Activated CD4-positive, alpha-beta T cell treated with anti-CD3 and anti-CD28 coated beads for 48 hours (primary cell): Measurements from ENCODE around the gene AGPAT2.
A peak's percentile ranks its signal among the peaks of the same experiment; 100 is the strongest.
"Not testable (repeated sequence)": the region's sequence is repeated elsewhere in the genome, so short reads cannot be mapped to it uniquely, and the experiment has no call there.

Source experiments
- DNase-seq: peaks from one replicate; pipeline ENCODE4 v3.0.0-alpha.2; 2020

The AGPAT2 gene

DNA sequence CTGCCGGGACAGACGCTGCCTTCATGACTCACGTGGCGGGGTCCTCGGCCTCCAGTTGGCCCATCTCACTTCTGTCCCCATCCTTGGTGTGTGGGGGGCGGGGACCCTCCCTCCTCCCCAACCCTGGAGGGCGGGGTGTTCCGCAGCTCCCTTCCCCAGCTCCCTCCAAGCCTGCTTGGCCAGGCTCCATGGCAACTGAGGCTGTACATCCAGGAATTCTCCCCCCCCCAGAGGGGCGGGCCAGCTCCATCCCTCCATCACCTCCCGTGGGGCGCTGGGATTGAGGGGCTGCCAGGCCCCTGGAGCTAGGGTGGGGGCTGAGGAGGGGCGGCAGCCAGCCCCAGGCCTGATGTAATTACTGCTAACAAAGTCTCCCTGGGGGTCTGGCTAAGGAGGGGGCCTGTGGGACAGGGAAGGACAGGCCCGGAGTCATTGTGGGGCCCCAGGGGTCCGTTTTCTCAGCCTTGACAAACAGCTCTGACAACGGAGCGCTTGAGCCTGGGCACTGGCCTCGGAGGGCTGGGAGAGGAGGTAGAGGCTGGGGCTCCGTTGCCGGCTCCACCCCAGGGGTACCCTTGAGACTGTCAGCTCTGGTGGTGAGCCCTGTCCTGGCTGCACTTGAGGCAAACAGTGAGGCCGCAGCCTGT is 33.1 kb upstream of the AGPAT2 start:
- DNase-seq, result no peak

DNA sequence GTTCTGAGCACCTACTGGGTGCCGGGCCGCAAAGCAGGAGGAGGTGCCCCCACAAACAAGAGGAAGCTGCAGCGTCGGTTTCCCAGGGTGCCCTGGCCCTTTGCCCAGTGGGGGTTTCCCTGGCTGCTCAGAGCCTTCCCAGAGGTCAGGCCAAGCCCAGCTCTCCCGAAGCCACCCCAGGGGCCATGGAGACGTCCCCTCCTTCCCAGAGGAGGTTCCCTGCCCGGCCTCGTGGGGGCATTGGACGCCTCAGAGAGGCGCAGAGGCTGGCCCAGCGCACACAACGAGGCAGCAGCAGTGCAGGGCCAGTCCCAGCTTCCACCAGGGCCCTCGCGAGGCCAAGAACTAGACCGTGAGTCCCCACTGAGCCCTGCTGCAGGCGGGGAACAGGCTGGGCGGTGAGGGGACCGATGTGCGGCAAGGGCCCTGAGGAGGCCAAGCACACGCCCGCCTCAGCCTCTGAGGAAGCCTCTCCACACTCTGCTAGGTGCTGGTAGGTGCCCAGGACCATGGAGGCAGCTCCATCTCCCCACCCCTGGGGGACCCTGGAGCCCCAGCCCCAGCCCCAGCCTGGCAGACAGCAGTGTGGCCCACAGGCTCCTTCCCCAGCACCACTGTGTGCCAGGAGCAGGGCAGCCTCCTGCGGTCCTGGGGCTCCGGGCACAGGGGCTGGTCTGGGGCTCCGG is 32.1 kb upstream of the AGPAT2 start:
- DNase-seq, result no peak

DNA sequence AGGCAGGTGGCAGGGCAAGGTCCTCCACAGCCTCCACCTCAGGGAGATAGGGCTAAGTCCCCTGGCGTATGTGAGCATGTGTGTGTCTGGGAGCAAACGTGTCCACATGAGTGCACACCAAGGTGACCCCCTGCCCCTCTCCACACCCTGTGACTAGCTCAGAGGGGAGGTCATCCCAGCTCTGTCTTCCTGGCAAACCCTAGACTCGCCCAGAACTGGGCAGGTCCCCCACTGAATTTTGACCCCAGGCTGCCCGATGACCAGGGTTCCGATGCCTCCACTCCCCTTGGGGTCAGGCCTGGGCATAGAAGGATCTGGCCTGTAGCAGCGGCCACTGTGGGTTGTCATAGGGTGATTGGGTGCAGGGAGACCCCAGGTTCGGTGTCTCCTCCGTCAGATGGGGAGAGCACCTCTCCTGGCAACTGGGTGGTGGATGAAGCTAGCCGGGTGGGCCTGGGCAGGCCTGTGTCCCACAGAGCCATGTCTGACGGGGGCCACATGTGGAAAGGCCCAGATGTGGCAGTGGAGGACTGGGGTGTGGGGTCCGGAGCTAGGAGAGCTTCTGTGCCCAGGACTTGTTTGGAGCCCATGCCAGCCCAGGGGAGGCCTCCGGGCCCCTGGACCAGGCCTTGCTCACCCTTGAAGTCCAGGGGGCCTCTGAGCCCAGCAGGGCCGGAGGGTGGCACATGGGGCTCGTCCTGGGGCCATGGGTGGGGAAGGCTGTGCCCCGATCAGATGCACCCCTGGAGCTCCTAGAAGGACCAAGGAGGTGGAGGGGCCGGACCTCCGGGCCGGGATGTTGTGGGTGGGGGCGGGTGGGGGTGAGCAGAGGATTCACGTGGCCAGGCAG is 31.3 kb upstream of the AGPAT2 start:
- DNase-seq, result no peak

DNA sequence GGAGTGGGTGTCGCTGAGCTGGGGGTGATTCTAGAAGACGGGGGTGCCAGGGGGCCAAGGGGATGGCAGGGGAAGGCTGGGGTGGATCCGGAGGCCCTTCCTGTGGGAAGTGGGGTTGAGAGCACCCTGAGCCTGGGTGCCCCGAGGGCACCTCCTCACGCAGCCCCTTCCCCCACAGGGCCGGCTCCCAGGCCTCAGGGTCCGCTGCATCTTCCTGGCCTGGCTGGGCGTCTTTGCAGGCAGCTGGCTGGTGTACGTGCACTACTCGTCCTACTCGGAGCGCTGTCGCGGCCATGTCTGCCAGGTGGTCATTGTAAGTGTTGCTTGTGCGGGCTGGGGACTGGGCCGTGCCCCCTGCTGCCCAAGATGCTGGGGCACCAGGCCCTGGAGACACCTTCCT is 30.1 kb upstream of the AGPAT2 start:
- no peak for DNase-seq

DNA sequence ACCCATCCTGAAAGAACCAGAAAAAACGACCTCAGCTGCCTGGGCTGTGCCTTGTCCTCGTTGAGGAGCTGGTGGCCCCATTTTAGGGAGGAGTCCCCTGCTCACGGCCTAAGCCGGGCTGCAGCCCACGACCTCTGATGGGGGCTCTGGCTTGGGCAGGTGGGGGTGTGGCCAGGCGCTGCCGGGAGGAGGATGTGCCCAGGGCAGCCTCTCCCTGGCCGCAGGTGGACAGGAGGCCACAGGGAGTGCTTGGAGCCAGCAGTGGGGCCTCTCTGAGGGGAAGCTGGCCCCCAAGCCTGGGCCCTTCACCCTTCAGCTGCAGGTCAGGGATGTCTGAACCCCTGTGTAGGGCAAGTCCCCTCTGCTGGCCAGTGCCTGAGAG is 27.6 kb upstream of the AGPAT2 start:
- no peak for DNase-seq

DNA sequence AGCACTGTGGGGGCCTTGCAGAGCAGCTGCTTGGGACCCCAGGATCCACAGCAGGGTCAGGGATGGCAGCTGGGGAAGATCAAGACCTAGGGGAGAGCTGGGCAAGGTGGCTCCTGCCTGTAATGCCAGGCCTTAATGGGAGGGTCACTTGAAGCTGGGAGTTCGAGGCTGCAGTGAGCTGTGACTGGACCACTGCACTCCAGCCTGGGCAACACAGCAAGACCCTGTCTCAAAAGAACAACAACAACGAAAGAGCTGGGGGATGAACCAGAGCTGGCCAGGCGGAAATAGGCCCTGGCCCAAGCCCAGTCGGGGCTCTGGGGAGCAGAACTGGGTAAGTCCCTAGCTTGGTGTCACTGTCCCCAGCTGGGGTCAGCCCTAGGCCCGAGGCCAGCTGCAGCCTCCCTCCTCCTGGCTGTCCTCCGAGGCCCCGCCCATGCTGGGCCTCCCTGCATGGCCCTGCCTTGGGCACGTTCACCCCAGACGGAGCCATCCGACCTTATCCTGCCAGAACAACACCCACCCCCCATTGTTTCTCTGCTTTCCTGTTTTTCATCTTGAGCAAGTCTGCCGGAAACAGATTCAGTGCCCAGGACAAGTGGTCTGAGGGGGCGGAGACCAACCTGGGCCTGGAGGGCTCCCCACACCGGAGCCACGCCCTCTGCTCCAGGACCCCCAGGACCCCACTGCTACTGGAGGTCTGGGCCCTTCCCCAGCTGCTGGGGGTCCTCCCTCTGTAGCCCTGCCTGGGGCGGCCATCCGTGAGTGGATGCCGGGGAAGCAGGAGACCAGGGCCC is 27.0 kb upstream of the AGPAT2 start:
- DNase-seq, result no peak

DNA sequence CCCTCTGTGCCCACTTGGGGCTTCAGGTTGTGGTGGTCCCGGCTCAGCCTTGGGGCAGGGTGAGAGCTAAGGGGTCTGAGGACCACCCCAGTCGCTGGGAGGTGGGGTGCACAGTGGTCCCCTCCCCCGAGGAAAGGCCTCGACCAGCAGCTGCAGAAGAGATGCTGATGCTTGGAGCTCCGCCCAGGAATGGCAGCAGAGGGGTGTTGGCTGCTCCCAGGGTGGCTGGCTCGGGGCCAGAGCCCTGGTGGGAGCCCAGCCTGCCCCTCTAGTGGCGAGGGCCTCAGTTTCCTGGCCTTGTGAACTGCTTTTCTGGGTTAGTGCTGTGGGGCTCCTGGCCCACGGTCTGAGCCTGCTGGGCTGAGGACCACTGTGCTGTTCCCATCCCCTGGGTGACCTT is 26.3 kb upstream of the AGPAT2 start:
- no peak for DNase-seq

DNA sequence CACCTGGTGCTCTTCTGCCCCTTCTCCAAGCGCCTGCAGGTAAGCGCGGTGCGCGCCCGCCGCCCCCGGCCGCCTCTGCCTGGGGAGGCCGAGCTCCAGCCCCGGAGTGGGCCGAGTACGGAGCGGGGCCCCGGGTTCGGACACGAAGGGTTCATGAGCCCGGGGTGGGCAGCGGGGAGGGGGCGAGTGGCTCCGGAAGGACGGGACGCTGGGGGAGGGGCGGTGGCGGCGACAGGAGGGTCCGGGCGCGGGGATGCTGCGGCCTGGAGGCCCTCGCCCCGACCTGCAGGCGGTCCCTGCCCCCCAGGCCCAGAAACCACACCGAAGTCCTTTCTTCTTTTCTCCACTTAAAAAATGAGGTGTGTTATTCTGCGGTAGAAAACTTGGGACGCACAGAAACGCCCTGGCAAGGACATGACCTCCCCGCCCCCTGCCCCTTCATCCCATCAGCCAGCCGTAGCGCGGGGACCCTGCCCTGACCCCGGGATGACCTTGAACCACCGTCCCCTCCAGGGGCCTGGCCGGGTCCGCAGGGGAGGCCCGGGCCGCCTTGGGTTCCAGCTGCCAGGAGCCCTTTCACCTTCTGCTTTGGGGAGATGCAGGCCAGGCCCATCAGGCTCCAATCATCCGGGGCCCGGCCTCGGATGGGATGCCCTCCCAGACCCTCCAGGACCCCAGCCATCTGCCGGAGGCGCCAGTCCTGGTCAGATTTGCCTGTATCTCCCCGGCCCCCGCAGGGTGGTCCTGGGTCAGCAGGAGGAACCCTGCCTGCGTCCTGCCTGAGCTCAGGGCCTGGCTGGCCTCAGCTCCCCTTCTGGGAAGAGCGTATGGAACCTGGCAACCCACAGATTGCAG is 25.7 kb upstream of the AGPAT2 start:
- no peak for DNase-seq

DNA sequence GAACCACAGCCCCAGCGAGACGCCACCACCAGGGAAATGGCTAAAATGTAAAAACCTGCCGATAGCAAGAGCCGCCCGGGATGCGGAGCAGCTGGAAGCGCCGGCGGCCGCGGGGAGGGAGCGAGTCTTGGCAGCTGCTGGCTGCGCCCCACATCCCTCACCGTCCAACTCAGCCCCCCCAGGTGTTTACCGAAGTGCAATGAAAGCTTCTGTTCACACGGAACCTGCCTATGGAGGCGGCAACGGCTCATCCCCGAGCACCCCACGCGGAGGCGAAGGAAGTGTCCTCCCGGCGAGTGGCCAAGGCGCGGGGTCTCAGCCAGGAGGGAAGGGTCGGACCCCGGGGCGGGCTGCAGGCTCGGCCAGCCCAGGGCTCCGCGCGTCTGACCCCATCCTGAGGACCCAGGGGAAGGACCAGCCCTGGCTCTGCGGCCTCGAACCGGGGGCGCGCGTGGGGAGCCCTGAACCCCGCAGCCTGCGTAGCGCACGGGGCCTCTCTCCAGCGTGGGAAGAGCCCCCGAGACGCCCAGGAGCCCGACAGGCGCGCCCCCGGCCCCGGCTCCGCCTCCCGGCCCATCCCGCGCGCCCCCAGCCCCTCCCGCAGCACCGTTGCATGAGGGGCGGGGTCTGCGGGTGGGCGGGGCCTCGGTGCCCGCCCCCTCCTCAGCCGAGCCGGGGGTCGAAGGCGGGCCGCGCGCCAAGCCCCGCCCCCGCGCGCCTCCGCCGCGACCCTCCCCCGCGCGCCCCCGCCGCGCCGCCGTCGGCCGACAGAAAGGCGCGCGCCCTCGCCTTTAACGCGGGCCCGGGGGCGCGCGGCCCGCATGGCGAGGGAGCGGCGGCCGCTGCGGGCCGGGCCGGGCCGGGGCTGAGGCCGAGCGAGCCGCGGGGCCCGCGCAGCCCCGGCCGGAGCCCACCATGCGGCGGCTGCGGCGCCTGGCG is 24.8 kb upstream of the AGPAT2 start, which contains the start of gene DIPK1B:
TSS of gene DIPK1B (plus strand) at position 822 of the 939 bp plus-strand sequence. CDS start at position 916, 94 bp downstream.
- DNase-seq, result no peak

DNA sequence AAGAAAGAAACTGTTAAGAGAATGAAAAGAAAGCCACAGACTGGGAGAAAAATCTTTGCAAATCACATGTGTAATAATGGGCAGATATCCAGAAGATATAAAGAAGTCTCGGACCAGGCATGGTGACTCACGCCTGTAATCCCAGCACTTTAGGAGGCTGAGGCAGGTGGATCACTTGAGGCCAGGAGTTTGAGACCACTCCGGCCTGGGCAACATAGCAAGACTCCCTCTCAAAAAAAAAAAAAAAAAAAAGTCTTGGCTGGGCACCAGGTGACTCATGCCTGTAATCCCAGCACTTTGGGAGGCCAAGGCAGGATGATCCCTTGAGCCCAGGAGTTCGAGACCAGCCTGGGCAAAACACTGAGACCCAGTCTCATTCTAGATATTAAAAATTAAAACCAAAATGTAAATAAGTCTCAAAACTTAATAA is 24.0 kb upstream of the AGPAT2 start:
- not testable (repeated sequence) for DNase-seq

DNA sequence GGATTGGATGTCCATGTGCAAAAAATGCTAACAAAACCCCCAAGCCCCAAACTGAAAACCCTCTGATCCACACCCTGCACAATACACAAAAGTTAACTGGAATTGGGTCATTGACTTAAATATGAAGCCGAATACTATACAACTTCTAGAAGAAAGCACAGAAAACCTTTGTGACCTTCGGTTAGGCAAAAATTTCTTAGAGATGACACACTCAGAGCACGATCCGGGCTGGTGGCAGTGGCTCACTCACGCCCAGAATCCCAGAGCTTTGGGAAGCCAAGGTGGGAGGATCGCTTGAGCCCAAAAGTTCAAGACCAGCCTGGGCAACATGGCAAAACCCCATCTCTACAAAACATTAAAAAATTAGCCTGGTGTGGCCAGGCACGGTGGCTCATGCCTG is 23.3 kb upstream of the AGPAT2 start:
- DNase-seq, result no peak

DNA sequence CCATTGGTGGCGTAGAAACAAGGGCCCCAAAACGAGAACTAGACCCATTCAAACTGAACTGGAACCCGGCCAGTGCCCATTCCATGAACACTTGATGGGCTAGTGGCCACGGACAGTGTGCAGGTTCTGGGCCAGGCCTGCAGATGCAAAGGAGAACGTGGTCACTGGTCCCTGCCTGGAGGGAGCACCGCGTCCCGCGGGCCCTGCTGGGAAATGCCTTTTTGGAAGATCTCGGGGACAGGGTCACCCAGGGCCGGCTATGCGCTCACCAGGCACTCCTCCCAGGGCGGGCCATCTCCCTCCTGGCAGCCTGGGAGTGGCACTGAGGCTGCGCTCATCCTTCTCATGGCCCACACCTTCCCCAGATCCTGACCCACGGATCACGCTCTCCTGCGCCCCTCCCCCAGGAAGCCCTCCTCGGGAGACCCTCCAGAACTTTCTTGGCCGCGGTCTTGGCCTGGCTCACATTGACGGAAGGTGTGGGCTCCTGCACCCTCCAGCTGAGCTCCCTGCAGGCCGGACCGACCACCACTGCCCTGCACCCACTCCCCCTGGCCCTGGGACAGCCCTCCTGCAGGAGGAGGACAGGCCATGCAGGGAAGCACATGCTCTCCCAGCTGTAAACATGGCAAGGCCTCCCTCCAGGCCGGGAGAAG is 22.3 kb upstream of the AGPAT2 start:
- DNase-seq, result no peak

DNA sequence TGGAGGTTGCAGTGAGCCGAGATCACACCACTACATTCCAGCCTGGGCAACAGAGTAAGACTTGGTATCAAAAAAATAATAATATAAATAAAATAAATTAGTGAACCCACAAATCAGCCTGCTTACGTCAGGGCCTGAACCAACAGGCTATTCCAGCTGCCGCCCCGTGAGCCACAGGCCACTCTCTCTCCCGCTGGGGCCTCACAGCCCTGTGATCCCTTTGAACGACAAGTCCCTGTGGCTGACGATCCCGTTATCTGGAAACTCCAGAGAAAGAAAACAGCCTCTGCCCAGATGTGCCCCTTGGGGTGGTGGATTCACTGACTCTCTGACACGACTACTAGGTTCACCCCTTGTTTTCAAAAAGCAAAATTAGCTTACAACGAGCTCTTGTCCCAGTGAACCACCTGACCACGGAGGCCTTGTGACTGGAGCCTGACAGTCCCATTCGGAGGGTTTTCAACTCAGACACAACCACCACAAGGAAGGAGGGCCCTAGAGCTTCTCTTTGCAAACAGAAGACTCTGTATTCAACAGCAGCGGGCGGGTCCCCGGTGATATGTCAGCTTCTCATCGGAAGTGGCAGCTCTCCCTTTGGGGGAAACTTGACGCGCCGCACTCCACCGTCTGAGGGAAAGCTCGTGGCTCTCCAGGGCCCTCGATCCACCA is 20.7 kb upstream of the AGPAT2 start:
- DNase-seq, result no peak

DNA sequence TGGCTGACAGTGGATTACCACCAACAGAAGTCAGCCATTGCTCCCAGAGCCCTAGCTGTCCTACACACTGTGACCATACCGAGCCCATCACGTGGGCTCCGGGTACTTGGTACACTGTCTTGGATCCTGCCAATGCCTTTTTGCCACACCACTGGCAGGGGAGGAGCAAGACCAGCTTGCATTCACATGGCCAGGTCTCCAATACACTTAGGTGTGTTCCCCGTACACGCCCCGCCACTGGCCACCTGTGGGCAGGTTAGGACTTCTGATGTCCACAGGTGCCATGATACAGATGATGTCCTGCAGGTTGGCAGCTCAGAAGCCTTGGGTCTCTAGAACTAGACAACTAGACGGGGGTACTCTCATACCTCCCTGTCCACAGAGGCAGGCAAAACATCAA is 19.8 kb upstream of the AGPAT2 start:
- DNase-seq, result no peak

DNA sequence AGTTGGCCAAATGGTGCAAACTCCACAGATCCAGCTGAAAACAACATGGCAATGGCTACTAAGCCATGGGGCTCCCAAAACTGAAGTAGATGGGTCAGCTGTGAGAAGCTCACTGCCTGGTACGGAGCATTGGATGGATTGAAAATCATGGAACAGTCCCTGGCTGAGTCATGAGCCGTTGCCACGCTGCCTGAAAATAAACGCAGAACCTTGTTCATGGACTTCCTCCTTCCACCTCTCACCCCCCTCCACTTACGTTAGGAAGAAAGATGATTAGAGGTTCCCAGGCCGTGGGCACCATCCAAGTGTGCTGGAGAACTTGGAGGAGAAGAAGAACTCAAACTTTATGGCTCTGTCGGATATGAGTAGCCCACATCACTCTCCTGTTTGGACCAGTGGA is 18.3 kb upstream of the AGPAT2 start:
- no peak for DNase-seq

DNA sequence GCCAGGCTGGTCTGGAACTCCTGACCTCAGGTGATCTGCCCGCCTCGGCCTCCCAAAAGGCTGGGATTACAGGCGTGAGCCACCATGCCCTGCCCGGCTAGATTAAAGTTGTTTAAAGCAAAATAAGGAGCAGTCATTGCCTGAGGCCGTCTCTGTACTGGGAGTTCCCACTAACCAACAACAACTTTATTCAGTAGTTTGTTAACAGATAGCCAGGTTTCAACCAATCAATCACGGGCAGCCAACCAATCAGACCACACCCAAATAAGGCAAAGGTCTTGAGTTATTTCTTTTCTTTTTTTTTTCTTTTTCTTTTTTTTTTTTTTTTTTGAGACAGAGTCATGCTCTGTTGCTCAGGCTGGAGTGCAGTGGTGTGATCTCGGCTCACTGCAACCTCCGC is 17.5 kb upstream of the AGPAT2 start:
- not testable (repeated sequence) for DNase-seq

DNA sequence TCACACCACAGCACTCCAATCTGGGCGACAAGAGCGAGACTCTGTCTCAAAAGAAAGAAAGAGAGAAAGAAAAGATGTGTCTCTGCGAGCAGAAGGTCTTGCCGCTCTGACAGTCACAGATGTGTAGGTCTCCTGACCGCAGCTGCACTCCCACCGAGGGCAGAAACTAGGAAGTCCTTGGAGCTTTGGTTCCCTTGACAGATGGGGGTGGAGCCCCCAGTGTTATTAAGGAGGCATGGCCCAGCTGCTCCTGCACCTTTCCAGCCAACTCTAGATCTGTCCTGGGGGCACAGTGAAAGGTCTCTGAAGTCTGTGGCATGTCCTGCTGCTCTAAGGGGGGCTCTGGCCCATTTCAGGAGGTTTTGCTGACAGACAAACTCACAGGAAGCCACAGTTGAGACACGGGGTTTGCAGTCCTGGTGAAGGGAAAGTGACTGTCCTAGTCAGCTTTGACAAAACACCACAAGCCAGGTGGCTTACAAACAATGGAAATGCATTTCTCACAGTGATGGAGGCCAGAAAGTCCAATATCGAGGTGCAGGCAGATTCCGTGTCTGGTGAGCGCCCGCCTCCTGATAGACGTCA is 16.1 kb upstream of the AGPAT2 start:
- no peak for DNase-seq

DNA sequence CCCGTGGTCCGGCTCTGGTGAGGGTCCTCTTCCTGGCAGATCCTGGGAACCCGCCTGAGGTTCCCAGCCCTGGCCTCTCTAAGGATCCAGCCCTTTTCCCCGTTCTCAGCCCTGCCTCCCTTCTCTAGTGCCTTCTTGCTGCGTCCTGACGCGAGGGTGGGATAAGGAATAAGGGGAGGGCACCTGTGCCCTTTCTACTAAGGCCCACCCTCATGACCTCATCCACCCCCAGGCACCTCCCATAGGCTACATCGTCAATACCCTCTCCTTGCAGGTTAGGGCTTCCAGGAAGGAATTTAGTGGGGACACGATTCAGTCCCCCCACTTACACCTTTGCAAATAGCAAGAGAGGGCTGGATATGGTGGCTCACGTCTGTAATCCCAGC is 14.4 kb upstream of the AGPAT2 start:
- DNase-seq, result no peak

DNA sequence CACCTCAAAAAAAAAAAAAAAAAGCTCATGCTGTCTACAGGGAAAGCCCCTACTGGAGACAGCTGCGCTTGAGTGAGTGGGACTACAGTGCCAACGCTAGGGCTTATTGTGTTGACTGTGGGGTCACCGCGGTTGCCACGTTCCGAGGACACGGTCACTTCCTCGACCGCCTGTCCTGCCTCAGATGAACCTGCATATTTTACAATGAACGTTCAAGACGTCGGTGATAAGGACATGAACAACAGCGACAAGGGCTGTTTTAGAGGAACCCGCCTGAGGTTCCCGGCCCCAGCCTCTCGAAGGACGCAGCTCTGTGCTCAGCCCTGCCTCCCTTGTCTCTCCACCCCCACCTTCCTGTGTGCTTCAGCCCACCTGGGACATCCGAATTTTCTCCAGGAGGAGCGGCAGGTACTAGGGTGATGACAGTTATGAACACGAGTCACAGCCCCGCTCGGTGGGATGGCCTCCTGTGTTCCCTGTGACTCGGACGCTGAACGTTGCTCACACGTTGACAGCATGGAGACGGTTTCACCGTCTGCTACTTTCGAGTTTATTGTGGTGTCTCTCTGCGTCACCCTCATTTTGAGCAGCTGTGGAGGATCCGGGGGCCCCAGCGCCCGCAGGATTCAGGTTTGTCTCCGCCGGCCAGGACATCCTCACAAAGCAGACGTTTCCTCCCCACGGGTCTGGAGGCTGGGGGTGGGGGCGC is 13.9 kb upstream of the AGPAT2 start:
- DNase-seq, result peak; percentile 87
